ENCODE measurements around the gene TMEM130.

- no peak for TF ChIP-seq EZH2phosphoT487 (IDR thresholded peaks at IDR 0.05; ENCODE audit: low read length)
- TF ChIP-seq, protein P1, sequence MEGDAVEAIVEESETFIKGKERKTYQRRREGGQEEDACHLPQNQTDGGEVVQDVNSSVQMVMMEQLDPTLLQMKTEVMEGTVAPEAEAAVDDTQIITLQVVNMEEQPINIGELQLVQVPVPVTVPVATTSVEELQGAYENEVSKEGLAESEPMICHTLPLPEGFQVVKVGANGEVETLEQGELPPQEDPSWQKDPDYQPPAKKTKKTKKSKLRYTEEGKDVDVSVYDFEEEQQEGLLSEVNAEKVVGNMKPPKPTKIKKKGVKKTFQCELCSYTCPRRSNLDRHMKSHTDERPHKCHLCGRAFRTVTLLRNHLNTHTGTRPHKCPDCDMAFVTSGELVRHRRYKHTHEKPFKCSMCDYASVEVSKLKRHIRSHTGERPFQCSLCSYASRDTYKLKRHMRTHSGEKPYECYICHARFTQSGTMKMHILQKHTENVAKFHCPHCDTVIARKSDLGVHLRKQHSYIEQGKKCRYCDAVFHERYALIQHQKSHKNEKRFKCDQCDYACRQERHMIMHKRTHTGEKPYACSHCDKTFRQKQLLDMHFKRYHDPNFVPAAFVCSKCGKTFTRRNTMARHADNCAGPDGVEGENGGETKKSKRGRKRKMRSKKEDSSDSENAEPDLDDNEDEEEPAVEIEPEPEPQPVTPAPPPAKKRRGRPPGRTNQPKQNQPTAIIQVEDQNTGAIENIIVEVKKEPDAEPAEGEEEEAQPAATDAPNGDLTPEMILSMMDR (IDR thresholded peaks at IDR 0.05; ENCODE audit: low read length), result no peak
- no peak for TF ChIP-seq EZH2 (optimal IDR thresholded peaks at IDR 0.05; ENCODE audit: low read depth, low read length)
Measured at GRCh38 chr7:98917331-98917730, 47.5 kb upstream of the TMEM130 start.

All from MM.1S (cell line).